Naive B cell (primary cell): ENCODE measurements around the gene ZNF525. TPM values are rescaled to one million over a fixed set of nuclear protein-coding genes. Genes with fewer than 3 reads are reported as not detected.
A peak's percentile ranks its signal among the peaks of the same experiment; 100 is the strongest.
"Not testable (repeated sequence)": the region's sequence is repeated elsewhere in the genome, so short reads cannot be mapped to it uniquely, and the experiment has no call there.

Experiments
- ATAC-seq, 2 donors: fragments of 150-1000 bp; cut with Tn5 transposase; 2 replicates each; pipeline ENCODE4 v1.10.0; 2021; ENCODE audit warnings: low read depth in 2 of 2, mild to moderate bottlenecking in 2 of 2, moderate library complexity in 2 of 2
- DNase-seq: peaks from one replicate; pipeline ENCODE4 v3.0.0; 2022
- H3K27ac Mint-ChIP-seq, 6 donors: one replicate each; pipeline ENCODE4 v1.8.0; 2020 to 2022; ENCODE audit warnings: mild to moderate bottlenecking in 6 of 6, mixed read lengths in 6 of 6, moderate library complexity in 5 of 6, inconsistent platforms in 2 of 6
- H3K27me3 Mint-ChIP-seq, 3 donors: one replicate each; pipeline ENCODE4 v1.8.0; 2021 to 2022; ENCODE audit warnings: mixed read lengths in 3 of 3, mild to moderate bottlenecking in 1 of 3
- H3K36me3 Mint-ChIP-seq, 2 donors: one replicate each; pipeline ENCODE4 v1.8.0; 2020 to 2022; ENCODE audit warnings: mixed read lengths in 2 of 2, inconsistent platforms in 1 of 2, mild to moderate bottlenecking in 1 of 2
- H3K4me1 Mint-ChIP-seq, 3 donors: one replicate each; pipeline ENCODE4 v1.8.0; 2020 to 2022; ENCODE audit warnings: mixed read lengths in 3 of 3, inconsistent platforms in 1 of 3, mild to moderate bottlenecking in 1 of 3, moderate library complexity in 1 of 3
- H3K4me3 Mint-ChIP-seq, 8 donors: one replicate each; pipeline ENCODE4 v1.8.0; 2020 to 2022; ENCODE audit warnings: mild to moderate bottlenecking in 8 of 8, mixed read lengths in 8 of 8, moderate library complexity in 8 of 8, inconsistent platforms in 2 of 8
- H3K9me3 Mint-ChIP-seq, 7 donors: one replicate each; pipeline ENCODE4 v1.8.0; 2020 to 2022; ENCODE audit warnings: mixed read lengths in 7 of 7, mild to moderate bottlenecking in 5 of 7, inconsistent platforms in 2 of 7, moderate library complexity in 1 of 7
- polyA plus RNA-seq, 6 donors: library from polyadenylated mRNA; unstranded; fragments of 300-500 nt; fragmentation: Illumina TruSeq; gene quantifications; one replicate each; pipeline ENCODE4 v1.2.3, GENCODE V29; 2021; ENCODE audit warnings: low read depth in 6 of 6

Gene ZNF525
- 10 to 100 TPM in 4 of 6 donors, 1 to 10 TPM in 2; 5.6 to 17.6 (median 11.1) TPM for polyA plus RNA-seq

DNA sequence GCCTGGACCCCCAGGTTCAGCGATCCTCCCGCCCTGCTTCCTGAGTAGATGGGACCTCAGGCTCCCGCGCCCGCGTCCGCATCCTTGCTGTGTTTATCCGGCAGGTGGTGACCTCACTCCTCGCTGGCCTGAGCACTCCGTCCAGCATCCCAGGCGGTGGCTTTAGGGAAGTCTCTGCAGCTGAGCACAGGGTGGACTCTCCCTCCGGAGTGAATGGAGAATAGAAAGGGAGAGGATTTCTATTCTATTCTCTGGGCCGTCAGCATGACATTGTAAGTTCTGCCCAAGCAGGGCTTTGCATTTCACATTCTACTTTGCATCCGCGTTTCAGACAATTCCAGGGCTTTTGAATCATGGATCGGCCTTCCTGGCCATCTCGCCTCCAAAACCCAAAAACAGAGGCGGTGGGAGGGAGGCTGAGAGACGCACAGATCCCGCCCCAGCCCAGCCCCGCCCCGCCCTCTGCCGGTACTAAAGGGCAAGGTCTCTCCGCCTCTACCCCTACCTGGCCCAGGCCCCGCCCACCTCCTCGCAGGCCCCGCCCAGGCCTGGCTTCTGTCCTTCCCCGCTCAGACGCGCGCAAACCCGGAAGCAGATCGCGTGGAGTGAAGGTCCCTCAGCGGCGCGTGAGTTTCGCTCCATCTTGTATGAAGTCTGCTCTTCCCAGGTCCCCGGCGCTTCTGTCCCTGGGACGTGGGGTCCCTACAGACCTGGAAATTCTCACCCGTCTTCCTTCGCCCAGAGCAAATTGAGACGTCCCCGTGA lies at the start of gene ZNF525:
Gene ZNF525 (plus strand): TSS at position 572 of the 765 bp plus-strand sequence. CDS start 6,577 bp downstream, outside the sequence.
- peaks cover 0 to 18% (median 0%) of the 10 kb centered on the region in 3 donors for H3K27me3 Mint-ChIP-seq
- H3K4me1 Mint-ChIP-seq = peaks cover 19 to 39% (median 28%) of the 10 kb centered on the region in 3 donors
- H3K36me3 Mint-ChIP-seq = peaks cover 0 to 11% of the 10 kb centered on the region in 2 donors
- H3K27ac Mint-ChIP-seq = peak within 1 kb of the TSS; percentile 93 to 99 (median 98)
- DNase-seq = peak; percentile 97
- peaks cover 0 to 6% (median 2%) of the 10 kb centered on the region in 7 donors for H3K9me3 Mint-ChIP-seq
- ATAC-seq = peak; percentile 99
- peak within 1 kb of the TSS; percentile 90 to 99 (median 98) for H3K4me3 Mint-ChIP-seq

DNA sequence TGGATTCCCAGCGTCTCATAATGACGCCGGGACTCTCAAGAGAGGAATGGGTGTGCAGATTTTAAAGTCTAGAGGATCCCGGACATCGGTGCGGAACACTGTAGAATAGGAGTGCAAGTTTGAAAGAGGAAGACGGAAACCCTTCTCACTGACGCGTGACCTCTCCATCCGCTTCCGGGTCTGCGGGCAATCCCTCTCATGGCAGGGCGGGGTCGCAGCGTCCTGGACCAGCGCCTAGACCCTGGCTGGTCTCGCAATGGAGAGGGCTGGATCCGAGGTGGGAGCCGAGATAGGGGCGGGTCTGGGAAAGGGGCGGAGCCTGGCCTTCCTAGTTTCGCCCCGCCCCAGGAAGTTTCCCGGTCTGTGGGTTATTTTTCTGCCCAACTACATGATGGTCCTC lies 36.5 kb upstream of the ZNF525 start:
- DNase-seq = peak; percentile 12
- Mint-ChIP-seq H3K27ac (peak overlapping the region in 4 of 6 donors; percentile 34 to 72 (median 64)), H3K4me1 (peaks cover 8 to 28% (median 19%) of the 10 kb centered on the region in 3 donors), H3K36me3 (peaks cover 20 to 37% of the 10 kb centered on the region in 2 donors), H3K4me3 (peak overlapping the region; percentile 46 to 86 (median 76)), H3K9me3 (peaks cover 14 to 64% (median 54%) of the 10 kb centered on the region in 7 donors), H3K27me3 (peaks cover 25 to 39% (median 27%) of the 10 kb centered on the region in 3 donors)
- peak; percentile 15 to 29 for ATAC-seq

DNA sequence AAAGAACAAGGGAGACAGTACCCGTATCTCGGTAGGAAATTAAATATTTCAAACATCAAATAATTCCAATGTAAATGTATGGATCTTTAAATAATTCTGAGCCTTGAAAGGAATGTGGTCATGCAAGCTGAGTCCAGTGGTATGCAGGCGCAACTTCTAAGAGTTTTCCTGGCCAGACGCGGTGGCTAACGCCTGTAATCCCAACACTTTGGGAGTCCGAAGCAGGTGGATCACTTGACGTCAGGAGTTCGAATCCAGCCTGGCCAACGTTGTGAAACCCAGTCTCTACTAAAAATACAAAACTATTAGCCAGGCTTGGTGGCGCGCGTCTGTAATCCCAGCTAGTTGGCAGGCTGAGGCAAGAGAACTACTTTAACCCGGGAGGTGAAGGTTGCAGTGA lies 33.0 kb upstream of the ZNF525 start:
- Mint-ChIP-seq H3K4me3 (peak overlapping the region; percentile 71 to 99 (median 98)), H3K4me1 (peaks cover 21 to 50% (median 35%) of the 10 kb centered on the region in 3 donors), H3K27me3 (peaks cover 12 to 16% (median 12%) of the 10 kb centered on the region in 3 donors), H3K36me3 (peaks cover 15 to 29% of the 10 kb centered on the region in 2 donors), H3K27ac (peak overlapping the region in 1 of 6 donors; percentile 84), H3K9me3 (peaks cover 2 to 38% (median 31%) of the 10 kb centered on the region in 7 donors)
- ATAC-seq (no peak), DNase-seq (no peak)

DNA sequence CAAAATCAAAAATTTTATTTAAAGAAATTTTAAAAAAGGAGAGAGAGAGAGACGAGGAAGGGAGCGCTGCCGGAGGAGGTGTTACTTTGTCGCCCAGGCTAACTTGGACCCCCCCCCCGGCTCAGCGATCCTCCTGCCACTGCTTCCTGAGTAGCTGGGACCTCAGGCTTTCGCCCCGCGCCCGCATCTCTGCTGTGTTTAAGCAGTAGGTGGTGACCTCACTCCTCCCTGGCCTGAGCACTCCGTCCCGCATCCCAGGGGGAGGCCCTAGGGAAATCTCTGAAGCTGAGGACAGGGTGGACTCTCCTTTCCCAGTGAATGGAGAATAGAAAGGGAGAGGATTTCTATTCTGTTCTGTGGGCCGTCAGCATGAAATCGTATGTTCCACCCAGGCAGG lies 32.4 kb upstream of the ZNF525 start:
- Mint-ChIP-seq H3K27ac (peak overlapping the region in 5 of 6 donors; percentile 39 to 98 (median 93)), H3K36me3 (peaks cover 15 to 23% of the 10 kb centered on the region in 2 donors), H3K4me1 (peaks cover 21 to 50% (median 35%) of the 10 kb centered on the region in 3 donors), H3K27me3 (peaks cover 11 to 12% (median 11%) of the 10 kb centered on the region in 3 donors), H3K4me3 (peak overlapping the region; percentile 83 to 99 (median 98)), H3K9me3 (peaks cover 2 to 33% (median 25%) of the 10 kb centered on the region in 7 donors)
- ATAC-seq (peak; percentile 17 to 20), DNase-seq (no peak)

DNA sequence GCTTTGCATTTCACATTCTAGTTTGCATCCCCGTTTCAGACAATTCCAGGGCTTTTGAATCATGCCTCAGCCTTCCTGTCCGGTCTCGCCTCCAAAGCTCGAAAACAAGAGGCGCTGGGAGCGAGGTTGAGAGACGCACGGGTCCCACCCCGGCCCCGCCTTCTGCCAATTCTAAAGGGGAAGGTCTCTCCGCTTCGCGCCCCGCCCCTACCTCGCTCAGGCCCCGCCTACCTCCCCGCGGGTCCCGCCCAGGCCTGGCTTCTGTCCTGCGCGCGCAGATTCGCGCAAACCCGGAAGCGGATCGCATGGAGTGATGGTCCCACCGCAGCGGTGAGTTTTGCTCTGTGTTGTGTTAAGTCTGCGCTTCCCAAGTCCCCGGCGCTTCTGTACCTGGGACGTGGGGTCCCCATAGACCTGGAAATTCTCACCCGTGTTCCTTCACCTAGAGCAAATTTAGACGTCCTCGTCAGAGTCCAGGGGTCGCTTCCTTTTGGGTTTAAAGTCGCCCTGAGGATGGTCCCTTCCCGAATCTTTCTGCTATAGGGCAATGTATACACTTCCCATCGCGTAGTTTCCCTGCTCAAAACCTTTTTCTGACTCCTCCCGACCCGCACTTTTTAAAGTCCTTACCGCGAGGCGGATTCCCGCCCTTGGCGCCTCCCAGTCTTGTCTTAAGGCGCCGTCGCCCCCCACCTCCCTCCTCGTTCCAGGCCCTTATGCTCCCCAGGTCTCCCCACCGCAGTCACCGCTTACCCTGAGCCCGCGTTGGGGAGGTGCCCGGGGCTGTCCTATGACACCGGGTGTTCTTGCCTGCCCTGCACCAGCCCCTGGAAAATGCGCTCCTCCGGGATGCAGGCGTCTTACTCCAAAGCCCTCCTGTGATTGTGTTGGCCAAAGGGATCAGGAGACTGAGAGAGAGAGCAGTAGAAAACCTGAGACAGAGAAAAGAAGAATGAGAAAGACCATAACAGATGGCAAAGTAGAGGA lies 31.7 kb upstream of the ZNF525 start, which contains the start of gene ZNF845:
Gene ZNF845 (plus strand): TSS at position 287 of the 987 bp plus-strand sequence. CDS start 7,559 bp downstream, outside the sequence.
- peaks cover 9 to 17% of the 10 kb centered on the region in 2 donors for H3K36me3 Mint-ChIP-seq
- peaks cover 2 to 26% (median 18%) of the 10 kb centered on the region in 7 donors for H3K9me3 Mint-ChIP-seq
- H3K4me3 Mint-ChIP-seq = peak within 1 kb of the TSS; percentile 83 to 99 (median 98)
- H3K27me3 Mint-ChIP-seq = peaks cover 5 to 11% (median 8%) of the 10 kb centered on the region in 3 donors
- H3K4me1 Mint-ChIP-seq = peaks cover 19 to 51% (median 31%) of the 10 kb centered on the region in 3 donors
- DNase-seq = peak; percentile 97
- ATAC-seq = peak; percentile 92
- H3K27ac Mint-ChIP-seq = peak within 1 kb of the TSS; percentile 84 to 98 (median 93)

DNA sequence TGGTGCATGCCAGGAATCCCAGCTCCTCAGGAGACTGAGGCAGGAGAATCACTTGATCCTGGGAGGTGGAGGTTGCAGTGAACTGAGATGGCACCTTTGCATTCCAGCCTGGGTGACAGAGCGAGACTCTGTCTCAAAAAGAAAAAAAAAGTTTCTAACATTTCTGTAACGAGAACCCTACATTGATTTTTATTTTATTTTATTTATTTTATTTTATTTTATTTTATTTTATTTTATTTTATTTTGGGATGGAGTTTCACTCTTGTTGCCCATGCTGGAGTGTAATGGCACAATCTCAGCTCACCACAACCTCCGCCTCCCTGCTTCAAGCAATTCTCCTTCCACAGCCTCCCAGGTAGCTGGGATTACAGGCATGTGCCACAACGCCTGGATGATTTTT lies 21.1 kb upstream of the ZNF525 start:
- Mint-ChIP-seq H3K4me1 (peaks cover 9 to 13% (median 12%) of the 10 kb centered on the region in 3 donors), H3K9me3 (peaks cover 8 to 78% (median 61%) of the 10 kb centered on the region in 7 donors), H3K36me3 (peaks cover 53 to 67% of the 10 kb centered on the region in 2 donors)
- not testable (repeated sequence) for ATAC-seq, DNase-seq, H3K4me3 Mint-ChIP-seq, H3K27me3 Mint-ChIP-seq, H3K27ac Mint-ChIP-seq

DNA sequence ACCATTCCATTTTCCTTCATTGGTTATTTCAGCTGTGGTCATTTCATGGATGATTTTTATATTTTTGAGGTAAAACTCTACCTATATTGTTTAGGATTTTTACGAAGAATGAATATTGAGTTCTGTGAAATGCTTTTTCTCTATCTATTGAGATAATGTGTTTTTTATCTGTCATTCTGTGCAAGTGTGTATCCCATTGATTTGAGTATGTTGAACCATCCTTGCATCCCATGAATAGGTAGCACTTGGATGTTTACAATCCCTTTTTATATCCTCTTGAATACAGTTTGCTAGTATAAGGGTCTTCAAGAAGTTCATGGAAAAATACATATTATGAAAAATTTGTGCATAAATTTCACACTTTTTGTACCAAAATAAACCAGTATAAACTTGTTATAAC lies 9.8 kb upstream of the ZNF525 start:
- Mint-ChIP-seq H3K4me1 (peaks cover 0 to 6% (median 0%) of the 10 kb centered on the region in 3 donors), H3K9me3 (peaks cover 6 to 86% (median 67%) of the 10 kb centered on the region in 7 donors), H3K27me3 (no peaks in the 10 kb centered on the region), H3K4me3 (no peak overlapping the region), H3K36me3 (peaks cover 28 to 29% of the 10 kb centered on the region in 2 donors), H3K27ac (no peak overlapping the region)
- no peak for DNase-seq
- no peak for ATAC-seq

DNA sequence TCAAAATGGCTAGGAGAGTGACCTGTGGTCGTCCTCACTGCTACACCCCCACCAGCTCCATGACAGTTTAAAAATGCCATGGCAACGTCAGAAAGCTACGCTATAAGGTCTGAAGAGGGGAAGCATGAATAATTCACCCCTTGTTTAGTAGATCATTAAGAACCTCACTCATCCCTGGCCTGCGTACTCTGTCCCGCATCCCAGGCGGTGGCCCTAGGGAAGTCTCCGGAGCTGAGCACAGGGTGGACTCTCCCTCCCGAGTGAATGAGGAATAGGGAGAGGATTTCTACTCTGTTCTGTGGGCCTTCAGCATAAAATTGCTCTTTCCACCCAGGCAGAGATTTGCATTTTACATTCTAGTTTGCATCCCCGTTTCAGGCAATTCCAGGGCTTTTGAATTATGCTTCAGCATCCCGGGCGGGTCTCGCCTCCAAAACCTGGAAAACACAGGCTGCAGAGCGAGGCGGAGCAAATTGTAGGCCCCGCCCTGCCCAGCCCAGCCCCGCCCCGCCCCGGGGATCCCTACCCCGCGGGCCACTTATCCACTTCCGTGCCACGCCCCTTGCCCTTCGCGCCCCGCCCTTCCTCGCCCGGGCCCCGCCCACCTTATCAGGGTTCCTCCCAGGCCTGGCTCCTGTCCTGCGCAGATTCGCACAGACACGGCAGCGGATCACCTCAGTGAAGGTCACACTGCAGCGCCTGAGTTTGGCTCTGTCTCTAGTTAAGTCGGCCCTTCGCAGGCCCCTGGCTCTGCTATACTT lies 7.5 kb upstream of the ZNF525 start:
- ATAC-seq (no peak), DNase-seq (no peak)
- peaks cover 6 to 9% of the 10 kb centered on the region in 2 donors for H3K36me3 Mint-ChIP-seq
- H3K4me1 Mint-ChIP-seq = peaks cover 0 to 6% (median 0%) of the 10 kb centered on the region in 3 donors
- peaks cover 5 to 67% (median 44%) of the 10 kb centered on the region in 7 donors for H3K9me3 Mint-ChIP-seq
- no peak overlapping the region for H3K27ac Mint-ChIP-seq
- no peak overlapping the region for H3K4me3 Mint-ChIP-seq
- peaks cover 0 to 12% (median 0%) of the 10 kb centered on the region in 3 donors for H3K27me3 Mint-ChIP-seq

DNA sequence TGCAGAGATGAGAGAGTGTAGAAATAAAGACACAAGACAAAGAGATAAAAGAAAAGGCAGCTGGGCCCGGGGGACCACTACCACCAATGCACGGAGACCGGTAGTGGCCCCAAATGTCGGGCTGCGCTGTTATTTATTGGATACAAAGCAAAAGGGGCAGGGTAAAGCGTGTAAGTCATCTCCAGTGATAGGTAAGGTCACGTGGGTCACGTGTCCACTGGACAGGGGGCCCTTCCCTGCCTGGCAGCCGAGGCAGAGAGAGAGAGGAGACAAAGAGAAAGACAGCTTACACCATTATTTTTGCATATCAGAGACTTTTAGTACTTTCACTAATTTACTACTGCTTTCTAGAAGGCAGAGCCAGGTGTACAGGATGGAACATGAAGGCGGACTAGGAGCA lies 5.4 kb upstream of the ZNF525 start:
- not testable (repeated sequence) for DNase-seq, H3K36me3 Mint-ChIP-seq, H3K4me3 Mint-ChIP-seq, ATAC-seq, H3K27ac Mint-ChIP-seq, H3K4me1 Mint-ChIP-seq
- H3K27me3 Mint-ChIP-seq = peaks cover 0 to 18% (median 0%) of the 10 kb centered on the region in 3 donors
- H3K9me3 Mint-ChIP-seq = peaks cover 0 to 47% (median 32%) of the 10 kb centered on the region in 7 donors

DNA sequence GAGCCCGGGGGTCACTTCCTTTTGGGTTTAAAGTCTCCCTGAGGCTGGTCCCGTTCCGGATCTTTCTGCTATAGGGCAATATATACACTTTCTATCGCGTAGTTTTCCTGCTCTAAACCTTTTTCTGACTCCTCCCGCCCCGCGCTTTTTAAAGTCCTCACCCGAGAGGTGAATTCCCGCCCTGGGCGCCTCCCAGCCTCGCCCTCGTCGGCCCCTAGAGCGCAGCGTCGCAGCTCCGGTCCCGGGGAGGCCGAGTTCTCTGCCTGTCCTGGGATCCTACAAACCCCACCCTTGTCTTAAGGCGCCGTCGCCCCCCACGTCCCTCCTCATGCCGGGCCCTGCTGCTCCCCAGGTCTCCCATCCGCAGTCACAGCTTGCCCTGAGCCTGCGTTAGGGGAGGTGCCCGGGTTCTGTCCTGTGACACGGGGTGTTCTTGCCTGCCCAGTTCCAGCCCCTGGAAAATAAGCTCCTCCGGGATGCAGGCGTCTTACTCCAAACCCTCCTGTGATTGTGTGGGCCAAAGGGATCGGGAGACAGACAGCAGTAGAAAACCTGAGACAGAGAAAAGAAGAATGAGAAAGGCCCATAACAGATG lies 491 bp downstream of the ZNF525 start:
- Mint-ChIP-seq H3K36me3 (peaks cover 5 to 11% of the 10 kb centered on the region in 2 donors), H3K27me3 (peaks cover 0 to 17% (median 0%) of the 10 kb centered on the region in 3 donors), H3K9me3 (peaks cover 0 to 9% (median 2%) of the 10 kb centered on the region in 7 donors), H3K27ac (peak overlapping the region; percentile 93 to 99 (median 98)), H3K4me1 (peaks cover 22 to 43% (median 28%) of the 10 kb centered on the region in 3 donors), H3K4me3 (peak overlapping the region; percentile 90 to 99 (median 98))
- ATAC-seq (peak; percentile 40 to 44), DNase-seq (no peak)

DNA sequence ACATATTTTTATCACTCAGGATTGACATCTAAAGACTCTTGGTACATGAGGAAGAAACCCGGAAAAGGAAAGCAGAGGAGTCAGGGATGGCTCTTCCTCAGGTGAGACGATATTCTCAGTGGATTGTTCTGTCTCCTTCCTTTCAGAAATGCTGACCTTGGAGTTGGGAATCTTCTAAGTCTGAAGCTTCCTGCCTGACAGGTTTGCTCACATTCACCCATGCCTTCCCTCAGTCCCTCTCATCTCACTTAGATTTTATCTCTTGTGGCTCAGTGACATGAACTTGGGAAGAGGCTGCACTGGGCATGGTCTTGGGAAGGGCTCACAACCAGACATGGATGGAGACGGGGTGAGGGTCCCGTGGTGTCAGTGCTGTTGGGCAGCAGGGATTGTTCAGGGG lies 6.7 kb downstream of the ZNF525 start:
- no peak overlapping the region for H3K4me3 Mint-ChIP-seq
- H3K9me3 Mint-ChIP-seq = peaks cover 0 to 13% (median 6%) of the 10 kb centered on the region in 7 donors
- H3K4me1 Mint-ChIP-seq = peaks cover 10 to 21% (median 11%) of the 10 kb centered on the region in 3 donors

More for the DNA sequence above, 6.7 kb downstream of the ZNF525 start:
- peaks cover 44 to 52% of the 10 kb centered on the region in 2 donors for H3K36me3 Mint-ChIP-seq
- DNase-seq (no peak), ATAC-seq (no peak)
- H3K27me3 Mint-ChIP-seq = no peaks in the 10 kb centered on the region
- no peak overlapping the region for H3K27ac Mint-ChIP-seq
